Sigmoid colon (tissue), 4 donors: ENCODE data around the gene CENPV.
"Not testable (repeated sequence)": the region's sequence is repeated elsewhere in the genome, so short reads cannot be mapped to it uniquely, and the experiment has no call there.

Experiments used
- EP300 ChIP-seq, 4 donors: sonication (generic); formaldehyde crosslinking; IDR thresholded peaks; one replicate each; pipeline ENCODE4 v1.6.1; 2017; ENCODE audit warnings: antibody characterized with exemption in 4 of 4
- POLR2A ChIP-seq, 2 donors: fragments of 450-650 bp; IDR thresholded peaks; one replicate each; pipeline ENCODE4 v1.6.1; 2016; ENCODE audit warnings: antibody characterized with exemption in 2 of 2, mild to moderate bottlenecking in 2 of 2, moderate library complexity in 2 of 2
- TF ChIP-seq, protein P1 (sequence below), 4 experiments: fragments of 450-650 bp in 3 of 4; fragments of 200-600 bp in 1 of 4; IDR thresholded peaks; one replicate each; pipeline ENCODE4 v1.5.1; 2016 to 2019; ENCODE audit warnings: antibody characterized with exemption in 4 of 4, mild to moderate bottlenecking in 3 of 4, moderate library complexity in 2 of 4

DNA sequence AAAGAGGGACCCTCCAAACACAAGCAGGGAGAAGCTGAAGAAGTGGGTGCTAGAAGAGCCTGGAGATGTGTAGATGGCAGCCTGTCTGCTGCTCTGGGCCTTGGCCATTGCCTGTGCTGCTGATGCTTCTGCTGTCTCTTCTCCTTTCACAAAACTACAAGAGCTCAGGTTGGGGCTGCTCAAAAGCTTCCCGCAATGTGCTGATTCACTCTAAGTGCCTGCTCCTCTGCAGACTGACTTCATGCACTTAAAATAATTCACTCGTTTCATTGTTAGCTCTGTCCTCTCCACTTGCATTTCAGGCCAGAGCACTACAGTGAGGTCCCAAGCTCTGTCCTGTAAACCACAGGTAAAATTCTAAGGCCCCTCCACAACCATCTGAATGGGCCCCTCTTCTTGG, 43.4 kb upstream of the CENPV start:
- TF ChIP-seq POLR2A, EP300 (IDR thresholded peaks at IDR 0.05): not testable (repeated sequence)
- TF ChIP-seq, protein P1, sequence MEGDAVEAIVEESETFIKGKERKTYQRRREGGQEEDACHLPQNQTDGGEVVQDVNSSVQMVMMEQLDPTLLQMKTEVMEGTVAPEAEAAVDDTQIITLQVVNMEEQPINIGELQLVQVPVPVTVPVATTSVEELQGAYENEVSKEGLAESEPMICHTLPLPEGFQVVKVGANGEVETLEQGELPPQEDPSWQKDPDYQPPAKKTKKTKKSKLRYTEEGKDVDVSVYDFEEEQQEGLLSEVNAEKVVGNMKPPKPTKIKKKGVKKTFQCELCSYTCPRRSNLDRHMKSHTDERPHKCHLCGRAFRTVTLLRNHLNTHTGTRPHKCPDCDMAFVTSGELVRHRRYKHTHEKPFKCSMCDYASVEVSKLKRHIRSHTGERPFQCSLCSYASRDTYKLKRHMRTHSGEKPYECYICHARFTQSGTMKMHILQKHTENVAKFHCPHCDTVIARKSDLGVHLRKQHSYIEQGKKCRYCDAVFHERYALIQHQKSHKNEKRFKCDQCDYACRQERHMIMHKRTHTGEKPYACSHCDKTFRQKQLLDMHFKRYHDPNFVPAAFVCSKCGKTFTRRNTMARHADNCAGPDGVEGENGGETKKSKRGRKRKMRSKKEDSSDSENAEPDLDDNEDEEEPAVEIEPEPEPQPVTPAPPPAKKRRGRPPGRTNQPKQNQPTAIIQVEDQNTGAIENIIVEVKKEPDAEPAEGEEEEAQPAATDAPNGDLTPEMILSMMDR (IDR thresholded peaks at IDR 0.05) = not testable (repeated sequence)
